Pancreas (tissue), 10 donors: ENCODE results near the gene CAPN10. TPM values are rescaled to one million over a fixed set of nuclear protein-coding genes. Genes with fewer than 3 reads are reported as not detected.

Experiments used
- ATAC-seq, 4 donors: fragments of 200-7000 bp; cut with Tn5 transposase; one replicate each; pipeline versions ENCODE4 v1.8.0 to v1.9.1; 2020; ENCODE audit warnings: mild to moderate bottlenecking in 4 of 4, moderate library complexity in 4 of 4
- DNase-seq, 6 donors: peaks; one replicate each; pipeline ENCODE4 v3.0.0-alpha.2; 2020
- FAIRE-seq: peaks from 2 replicates; lab custom pipeline; 2012; peaks lifted over from hg19 to GRCh38; lab: Jason Lieb, UNC
- H3K27ac ChIP-seq, 4 donors: fragments of 200-600 bp; sonication (generic); 1 replicate in 3 of 4; 2 replicates in 1 of 4; pipeline versions ENCODE4 v1.5.0 to v1.8.0; 2020
- H3K27me3 ChIP-seq, 4 donors: fragments of 200-600 bp; one replicate each; pipeline ENCODE4 v1.8.0; 2021
- H3K36me3 ChIP-seq, 3 donors: fragments of 200-600 bp; sonication (generic) in 1 of 3; one replicate each; pipeline versions ENCODE4 v1.5.0 to v1.8.0; 2020 to 2021
- H3K4me1 ChIP-seq, 3 donors: fragments of 200-600 bp; one replicate each; pipeline ENCODE4 v1.8.0; 2021
- H3K4me3 ChIP-seq, 4 donors: fragments of 200-600 bp; sonication (generic) in 2 of 4; one replicate each; pipeline versions ENCODE4 v1.5.0 to v1.8.0; 2020 to 2021
- H3K9me3 ChIP-seq, 4 donors: fragments of 200-600 bp; one replicate each; pipeline ENCODE4 v1.8.0; 2021
- CTCF ChIP-seq, 4 donors: fragments of 200-600 bp; sonication (generic) in 3 of 4; IDR thresholded peaks; one replicate each; pipeline versions ENCODE4 v1.5.0 to v1.8.0; 2021; ENCODE audit warnings: antibody characterized with exemption in 4 of 4
- WGBS, 2 donors: extraction: QIAGEN DNeasy Blood & Tissue Kit; methylation state at CpG; one replicate each; pipeline ENCODE4 v1.1.7; 2013; 5-methylcytosine and 5-hydroxymethylcytosine counted together
- intact Hi-C, 3 donors: fragments of 100-400 bp; cut with DNase I; formaldehyde crosslinking; loops; one replicate each; pipeline versions ENCODE4 v1.11.1 to v1.14.2; 2022
- polyA plus RNA-seq, 2 donors: library from polyadenylated mRNA; stranded (reverse); fragments of 200-250 nt; gene quantifications; one replicate each; pipeline ENCODE4 v1.2.3, GENCODE V29; 2013
- total RNA-seq, 6 donors: library from RNA; stranded (reverse); fragmentation: NEBNext Ultra II Directional in 4 of 6; extraction: Animal tissue kit (Norgen Biotek cat#: 25700) in 4 of 6; gene quantifications; one replicate each; pipeline versions ENCODE4 v1.2.1 to v1.2.4, GENCODE V29; 2021 to 2023
- donor health status: healthy with polysubstance abuse.
- donor health status: DM: no; HTN: no; CAD: no; lungs with moderate emphysema.
- donor health status: DM: no; HTN: no; CAD: no.
- donor health status: control.
- donor health status: control.
- donor health status: Bipolar disorder and iron deficiency.
- donor health status: DM: yes; HTN: yes; CAD: no.
- donor health status: DM: no; HTN: no; CAD: no.
- donor health status: DM: no; HTN: no; CAD: no.
- donor health status: DM: yes; HTN: yes; CAD: no.

The CAPN10 gene
- total and polyA plus RNA-seq, 8 donors = 8.6 to 49.3 (median 12.7) TPM

- no peaks in the 10 kb centered on the region for H3K27me3 ChIP-seq
- no peaks in the 10 kb centered on the region for H3K36me3 ChIP-seq
- H3K4me3 ChIP-seq = peak overlapping the region; percentile 67 to 91 (median 82)
- FAIRE-seq = no peak
- no peak for TF ChIP-seq CTCF (IDR thresholded peaks at IDR 0.05)
- DNase-seq = peak; percentile 68 to 89 (median 81)
- intact Hi-C loops = no loop called here
- peak overlapping the region; percentile 48 to 65 (median 58) for H3K27ac ChIP-seq
- peak; percentile 5 to 59 (median 36) for ATAC-seq
- WGBS, 2 donors = 1% methylated on average over 71 to 93 of the region's 93 CpGs
- H3K9me3 ChIP-seq = no peaks in the 10 kb centered on the region
- peaks cover 15 to 35% (median 31%) of the 10 kb centered on the region in 3 donors for H3K4me1 ChIP-seq
Observed at GRCh38 chr2:240568678-240569522, 17.6 kb upstream of the CAPN10 start.

- Histone ChIP-seq H3K36me3 (peaks cover 0 to 3% (median 2%) of the 10 kb centered on the region in 3 donors), H3K4me3 (peak overlapping the region; percentile 67 to 91 (median 82)), H3K9me3 (no peaks in the 10 kb centered on the region), H3K27ac (peak overlapping the region in 3 of 4 donors; percentile 38 to 58 (median 48)), H3K27me3 (no peaks in the 10 kb centered on the region), H3K4me1 (peaks cover 15 to 35% (median 31%) of the 10 kb centered on the region in 3 donors)
- ATAC-seq = no peak
- no peak for TF ChIP-seq CTCF (IDR thresholded peaks at IDR 0.05)
- FAIRE-seq = no peak
- intact Hi-C loops = no loop called here
- DNase-seq = peak in 1 of 6 donors; percentile 30
- 40 to 51% methylated on average over 9 of the region's 9 CpGs for WGBS, 2 donors
Observed at GRCh38 chr2:240569523-240569997, 17.0 kb upstream of the CAPN10 start.

- H3K9me3 ChIP-seq = no peaks in the 10 kb centered on the region
- H3K36me3 ChIP-seq = peaks cover 0 to 8% (median 5%) of the 10 kb centered on the region in 3 donors
- WGBS, 2 donors = 66 to 74% methylated on average over 15 of the region's 15 CpGs
- no peak for FAIRE-seq
- H3K27ac ChIP-seq = no peak overlapping the region
- TF ChIP-seq CTCF (IDR thresholded peaks at IDR 0.05) = no peak
- no peak for ATAC-seq
- peaks cover 15 to 35% (median 31%) of the 10 kb centered on the region in 3 donors for H3K4me1 ChIP-seq
- peak in 4 of 6 donors; percentile 45 to 73 (median 53) for DNase-seq
- H3K27me3 ChIP-seq = no peaks in the 10 kb centered on the region
- intact Hi-C loops = no loop called here
- peak overlapping the region in 2 of 4 donors; percentile 82 to 91 for H3K4me3 ChIP-seq
Observed at GRCh38 chr2:240569998-240570530, 16.5 kb upstream of the CAPN10 start.

- 80 to 90% methylated on average over 10 to 11 of the region's 11 CpGs for WGBS, 2 donors
- no peak for TF ChIP-seq CTCF (IDR thresholded peaks at IDR 0.05)
- no peak overlapping the region for H3K27ac ChIP-seq
- H3K27me3 ChIP-seq = no peaks in the 10 kb centered on the region
- intact Hi-C loops = no loop called here
- H3K9me3 ChIP-seq = no peaks in the 10 kb centered on the region
- no peak for ATAC-seq
- H3K4me3 ChIP-seq = no peak overlapping the region
- peak in 2 of 6 donors; percentile 55 to 65 for DNase-seq
- peaks cover 0 to 15% (median 11%) of the 10 kb centered on the region in 3 donors for H3K36me3 ChIP-seq
- FAIRE-seq = no peak
- H3K4me1 ChIP-seq = peaks cover 15 to 31% (median 26%) of the 10 kb centered on the region in 3 donors
Observed at GRCh38 chr2:240570531-240571313, 15.8 kb upstream of the CAPN10 start.
